GM21381 (cell line): ENCODE measurements around the gene GIT2.
"Not testable (repeated sequence)": the region's sequence is repeated elsewhere in the genome, so short reads cannot be mapped to it uniquely, and the experiment has no call there.

Experiments
- ATAC-seq: cut with Tn5 transposase; IDR thresholded peaks from one replicate; pipeline ENCODE4 v1.9.1; 2021; ENCODE audit warnings: mild to moderate bottlenecking, moderate library complexity; ENCODE audit not compliant: unreplicated experiment

GIT2 gene

DNA sequence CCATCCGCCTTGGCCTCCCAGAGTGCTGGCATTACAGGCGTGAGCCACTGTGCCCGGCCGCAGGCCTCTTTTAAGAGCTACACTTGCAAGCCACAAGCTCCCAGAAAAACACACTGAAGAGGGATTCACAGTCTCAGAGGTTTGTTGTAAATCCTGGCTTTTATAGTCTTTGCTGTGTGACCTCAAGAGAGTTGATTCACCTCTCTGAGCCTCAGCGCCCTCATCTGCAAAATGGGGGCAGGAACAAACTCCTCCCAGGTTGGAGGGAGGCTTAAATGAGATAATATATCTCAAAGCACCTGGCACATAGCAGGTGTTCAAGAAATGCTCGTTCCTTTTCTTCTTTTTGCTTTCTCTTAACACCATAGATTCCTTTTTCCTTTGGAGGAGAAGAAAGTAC lies 100.0 kb downstream of the GIT2 start:
- ATAC-seq = no peak

DNA sequence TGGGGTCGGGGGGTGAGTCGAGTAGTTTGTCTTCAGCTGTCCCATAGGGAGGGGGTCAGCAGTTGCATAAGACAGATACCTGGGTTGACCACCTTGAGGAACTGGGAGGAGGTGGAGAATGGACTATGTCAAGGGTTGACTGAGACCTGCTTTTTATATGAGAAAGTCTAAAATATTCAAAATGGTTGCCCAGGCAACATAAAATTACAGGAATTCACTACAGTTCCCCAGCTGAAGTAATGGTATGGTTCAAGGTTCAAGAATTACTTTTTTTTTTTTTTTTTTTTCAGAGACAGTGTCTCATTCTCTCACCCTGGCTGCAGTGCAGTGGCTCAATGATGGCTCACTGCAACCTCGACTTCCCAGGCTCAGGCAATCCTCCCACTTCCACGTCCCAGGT lies 101.2 kb downstream of the GIT2 start:
- no peak for ATAC-seq

DNA sequence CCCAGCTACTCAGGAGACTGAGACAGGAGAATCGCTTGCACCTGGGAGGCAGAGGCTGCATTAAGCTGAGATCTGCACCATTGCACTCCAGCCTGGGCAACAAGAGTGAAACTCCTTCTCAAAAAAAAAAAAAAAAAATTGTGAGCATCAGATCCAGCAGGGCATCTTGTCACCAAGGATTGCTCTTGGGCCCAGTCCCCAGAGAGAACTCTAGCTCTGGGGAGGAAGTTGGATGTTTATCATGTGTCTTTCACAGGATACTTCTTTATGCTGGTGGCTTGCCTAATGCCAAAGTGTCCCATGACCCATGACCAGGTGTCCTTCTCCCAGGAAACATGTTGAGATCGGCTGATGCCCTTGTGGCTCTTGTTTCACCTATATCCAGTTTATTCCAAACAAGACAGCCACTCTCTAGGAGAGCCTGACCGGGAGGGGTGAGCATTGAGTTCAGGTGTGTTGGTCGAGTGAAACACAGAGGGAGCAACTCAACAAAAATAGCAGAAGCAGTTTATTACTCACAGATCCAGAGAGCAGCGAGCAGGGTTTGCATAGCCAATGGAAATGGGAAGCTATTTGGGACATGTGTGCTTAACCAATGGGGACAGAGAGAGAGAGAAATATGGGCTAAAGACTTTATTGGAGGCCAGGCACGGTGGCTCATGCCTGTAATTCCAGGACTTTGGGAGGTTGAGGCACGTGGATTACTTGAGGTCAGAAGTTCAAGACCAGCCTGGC lies 102.7 kb downstream of the GIT2 start:
- no peak for ATAC-seq

DNA sequence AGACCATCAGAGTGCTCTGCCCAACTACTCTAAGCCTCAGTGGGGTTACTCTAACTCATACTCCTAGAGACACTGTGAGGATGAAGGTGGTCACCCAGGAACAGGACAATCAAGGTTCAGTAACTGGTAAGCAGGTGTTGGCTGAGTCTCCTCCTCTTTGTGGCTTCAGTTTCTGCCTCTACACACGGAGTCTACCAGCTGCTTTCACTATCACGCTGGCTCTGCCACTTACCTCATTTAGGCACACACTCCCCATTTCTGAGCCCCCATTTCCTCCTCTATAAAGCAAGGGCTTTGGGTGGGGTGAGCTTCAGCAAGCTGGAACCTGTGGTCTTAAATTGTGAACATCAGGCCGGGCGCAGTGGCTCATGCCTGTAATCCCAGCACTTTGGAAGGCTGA lies 103.4 kb downstream of the GIT2 start:
- no peak for ATAC-seq

DNA sequence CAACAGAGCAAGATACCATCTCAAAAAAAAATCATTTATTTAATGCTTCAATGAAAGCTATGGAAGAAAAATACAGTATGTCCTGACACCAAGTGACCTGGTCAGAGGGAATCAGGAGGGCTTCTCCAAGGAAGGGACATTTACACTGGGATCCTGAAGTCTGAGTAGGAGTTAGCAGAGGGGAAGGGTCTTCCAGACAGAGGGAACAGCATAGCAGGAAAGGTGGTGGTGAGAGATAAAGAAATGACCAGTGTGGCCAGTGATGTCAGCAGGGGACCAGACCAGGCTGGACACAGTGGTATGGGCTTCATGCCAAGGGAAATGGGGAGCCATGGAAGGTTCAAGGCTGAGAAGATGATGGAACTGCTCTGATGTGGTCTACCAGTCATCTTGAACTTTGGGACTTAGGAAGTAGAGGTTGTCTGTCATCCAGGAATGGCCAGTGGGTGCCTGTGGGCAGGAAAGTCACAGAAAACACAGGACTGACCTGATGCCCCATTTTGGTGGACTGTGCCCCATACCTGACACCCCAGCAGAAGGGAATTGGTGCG lies 103.9 kb downstream of the GIT2 start:
- no peak for ATAC-seq

DNA sequence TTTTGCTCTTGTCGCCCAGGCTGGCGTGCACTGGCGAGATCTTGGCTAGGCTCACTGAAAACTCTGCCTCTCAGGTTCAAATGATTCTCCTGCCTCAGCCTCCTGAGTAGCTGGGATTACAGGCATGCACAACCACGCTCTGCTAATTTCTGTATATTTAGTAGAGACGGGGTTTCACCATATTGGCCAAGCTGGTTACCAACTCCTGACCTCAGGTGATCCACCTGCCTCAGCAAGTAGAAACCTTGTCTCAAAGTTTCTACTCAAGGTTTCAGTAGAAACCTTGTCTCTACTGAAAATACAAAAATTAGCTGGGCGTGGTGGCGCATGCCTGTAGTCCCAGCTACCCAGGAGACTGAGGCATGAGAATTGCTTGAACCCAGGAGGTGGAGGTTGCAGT lies 104.4 kb downstream of the GIT2 start:
- ATAC-seq = not testable (repeated sequence)

DNA sequence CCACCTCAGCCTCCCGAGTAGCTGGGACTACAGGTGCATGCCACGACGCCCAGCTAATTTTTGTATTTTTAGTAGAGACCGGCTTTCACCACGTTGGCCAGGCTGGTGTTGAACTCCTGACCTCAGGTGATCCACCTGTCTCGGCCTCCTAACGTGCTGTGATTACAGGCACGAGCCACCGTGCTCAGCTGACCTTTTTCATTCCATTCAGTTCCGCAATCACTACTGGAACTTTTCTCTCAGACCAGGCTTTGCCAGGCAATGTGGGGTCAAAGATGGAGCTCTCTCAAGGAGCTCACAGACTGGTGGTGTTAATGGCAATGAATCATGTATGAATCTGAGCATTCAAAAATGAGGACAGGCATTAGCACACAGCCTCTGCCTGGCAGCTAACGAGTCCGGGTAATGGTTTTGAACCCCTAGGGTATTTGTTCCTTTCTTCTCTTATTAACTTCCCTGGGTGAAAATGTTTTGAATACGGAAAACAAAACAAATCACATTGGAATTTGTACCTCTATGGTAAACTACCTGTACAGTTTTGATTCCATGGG lies 105.5 kb downstream of the GIT2 start:
- no peak for ATAC-seq

DNA sequence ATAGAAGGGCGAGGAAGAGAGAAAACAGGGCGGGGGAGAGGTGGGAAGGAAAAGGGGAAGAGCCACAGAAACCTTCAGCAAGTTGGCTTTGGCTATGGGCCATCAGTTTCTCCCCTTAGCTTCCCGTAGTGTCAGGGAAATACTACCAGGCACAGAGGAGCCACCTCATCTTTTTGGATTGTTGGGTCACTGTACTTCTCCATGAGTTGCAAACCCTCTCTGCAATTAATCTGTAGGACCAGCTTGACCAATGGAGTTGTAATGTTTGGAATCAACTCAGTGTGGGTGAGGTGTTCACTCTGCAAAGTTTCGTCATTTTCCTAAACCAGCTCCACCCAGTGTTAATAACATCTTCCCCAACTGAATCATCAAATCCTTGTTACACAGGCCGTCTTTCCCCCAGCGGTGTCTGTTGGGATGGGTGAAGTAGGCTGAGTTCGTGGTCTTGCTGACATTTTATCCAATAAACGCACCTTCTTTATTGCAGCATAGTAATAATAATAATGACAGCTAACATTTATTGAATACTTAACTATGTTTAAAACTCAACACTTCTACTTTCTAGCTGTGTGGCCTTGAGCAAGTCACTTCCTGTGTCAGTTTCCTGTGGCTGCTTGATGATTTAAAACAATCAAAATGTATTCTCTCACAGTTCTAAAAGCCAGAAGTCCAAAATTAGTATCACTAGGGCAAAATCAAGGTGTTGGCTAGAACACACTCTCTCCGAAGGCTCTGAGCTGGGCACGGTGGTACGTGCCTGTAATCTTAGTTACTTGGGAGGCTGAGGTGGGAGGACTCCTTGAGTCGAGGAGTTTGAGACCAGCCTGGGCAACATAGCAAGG lies 107.8 kb downstream of the GIT2 start:
- ATAC-seq = no peak

DNA sequence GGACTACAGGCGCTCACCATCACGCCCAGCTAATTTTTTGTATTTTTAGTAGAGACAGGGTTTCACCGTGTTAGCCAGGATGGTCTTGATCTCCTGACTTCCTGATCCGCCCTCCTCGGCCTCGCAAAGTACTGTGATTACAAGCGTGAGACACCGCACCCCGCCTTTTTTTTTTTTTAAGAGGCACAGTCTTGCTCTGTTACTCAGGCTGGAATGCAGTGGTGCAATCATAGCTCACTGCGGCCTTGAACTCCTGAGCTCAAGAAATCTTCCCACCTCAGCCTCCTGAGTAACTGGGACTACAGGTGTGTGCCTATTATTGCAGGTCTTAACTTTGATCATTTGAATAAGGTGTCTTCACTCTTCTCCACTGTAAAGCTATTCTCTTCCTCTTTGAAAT lies 110.6 kb downstream of the GIT2 start:
- no peak for ATAC-seq

DNA sequence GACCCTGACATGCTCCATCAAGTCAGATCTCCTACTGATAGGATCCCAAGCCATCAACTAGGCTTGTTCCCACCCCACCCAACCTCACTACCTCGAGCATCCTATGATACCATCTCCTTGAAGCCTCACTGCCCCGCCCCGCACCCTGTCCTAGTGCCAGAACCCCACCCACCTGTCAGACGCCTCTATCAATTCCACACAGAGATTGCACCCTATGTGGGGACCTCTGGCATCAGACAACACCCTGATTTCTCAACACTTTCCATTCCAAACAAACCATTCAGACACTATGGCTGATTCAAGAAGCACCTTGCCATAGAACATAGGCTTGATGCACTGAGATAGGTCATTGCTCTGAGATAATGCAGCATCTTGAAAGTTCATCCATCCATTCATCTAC lies 112.7 kb downstream of the GIT2 start:
- ATAC-seq = no peak

DNA sequence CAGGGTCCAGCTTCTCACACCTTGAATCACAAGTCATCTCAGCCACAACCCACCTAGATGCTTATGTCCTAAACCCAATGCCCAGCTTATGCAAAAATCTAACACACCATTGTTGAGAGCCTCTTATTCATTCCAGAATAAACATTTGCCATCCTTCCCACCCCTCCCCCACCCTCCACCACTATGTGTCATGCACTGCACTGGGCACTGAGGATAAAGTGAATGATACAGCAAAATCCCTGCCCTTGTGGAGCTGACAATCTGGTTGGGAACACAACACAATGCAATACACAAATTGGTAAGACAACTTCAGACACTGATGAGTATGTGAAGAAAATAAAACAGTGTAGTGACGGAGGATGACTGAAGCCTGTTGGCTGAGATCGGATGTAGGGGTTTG lies 114.4 kb downstream of the GIT2 start:
- ATAC-seq = no peak

DNA sequence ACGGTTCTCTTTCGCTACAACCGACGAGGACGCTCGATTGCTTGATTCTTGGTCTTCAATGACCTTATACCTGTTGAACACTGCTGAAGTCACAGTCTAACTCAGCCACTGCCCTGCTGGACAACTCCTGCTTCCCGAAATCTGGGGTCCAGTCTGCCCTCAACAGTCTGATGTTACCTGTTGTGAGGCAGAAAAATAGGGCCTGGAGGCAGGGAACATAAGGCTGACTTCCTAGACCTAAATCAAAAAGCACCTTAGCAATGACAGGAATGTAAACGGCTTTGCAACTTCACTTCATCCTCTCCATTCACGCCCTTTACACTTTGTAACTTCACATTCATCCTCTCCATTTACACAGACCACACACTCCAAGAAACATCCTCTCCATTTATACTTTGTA lies 115.2 kb downstream of the GIT2 start:
- ATAC-seq = no peak

DNA sequence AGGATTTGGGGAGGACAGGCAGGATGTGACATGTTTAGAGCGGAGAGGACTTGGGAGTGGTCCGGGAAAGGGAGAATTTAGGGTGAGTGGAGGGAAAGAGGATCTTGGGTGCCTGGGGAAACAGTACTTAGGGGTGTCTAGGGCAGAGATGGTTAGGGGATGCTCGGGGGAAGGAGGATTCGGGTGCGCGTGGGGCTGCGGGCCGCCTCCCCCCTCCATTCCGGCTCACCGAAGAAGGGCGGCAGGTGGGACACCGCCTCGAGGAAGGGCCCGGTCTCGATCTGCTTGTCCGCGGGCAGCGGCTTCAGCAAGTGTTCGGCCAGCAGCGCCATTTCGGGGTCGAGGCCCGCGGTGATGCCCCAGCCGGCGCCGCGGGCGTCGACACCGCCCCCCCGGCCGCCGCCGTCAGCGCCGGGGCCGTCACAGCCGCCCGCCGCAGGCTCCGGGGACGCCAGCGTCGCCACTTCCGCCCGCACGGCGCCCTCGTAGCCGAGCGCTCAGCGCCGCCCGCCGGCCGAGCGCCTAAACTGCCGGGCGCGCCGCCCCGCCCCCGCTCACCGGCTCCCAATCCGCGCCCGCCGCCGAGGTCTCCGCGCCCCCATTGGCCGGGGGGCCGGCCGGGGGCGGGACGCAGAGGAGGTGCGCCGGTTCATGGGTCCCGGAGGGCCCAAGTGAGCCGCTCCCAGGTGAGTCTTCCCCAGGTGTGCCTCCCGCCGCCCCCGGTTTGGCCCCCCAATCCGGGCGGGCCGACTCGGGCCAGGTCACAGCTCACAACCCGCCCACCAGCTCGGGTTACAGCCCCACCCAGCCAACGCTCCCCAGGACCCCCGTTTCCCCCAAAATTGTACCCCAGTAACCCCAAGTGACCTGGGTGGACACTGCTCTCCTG lies 115.9 kb downstream of the GIT2 start, which contains the start of gene GLTP:
TSS of gene GLTP (minus strand) at position 499 of the 889 bp plus-strand sequence. CDS start at position 332, 167 bp downstream.
- peak; percentile 92 for ATAC-seq
